SK-N-SH (cell line): ENCODE data around the gene SPEG.

Experiments
- GABPA ChIP-seq: IDR thresholded peaks from 2 replicates; pipeline ENCODE4 v1.4.0; 2012; ENCODE audit warnings: low read depth, mild to moderate bottlenecking
- TF ChIP-seq, protein P1 (sequence below): fragments of 200-600 bp; sonication (generic); IDR thresholded peaks from 2 replicates; pipeline ENCODE4 v1.6.1; 2017; ENCODE audit warnings: antibody characterized with exemption, mild to moderate bottlenecking, moderate library complexity

DNA sequence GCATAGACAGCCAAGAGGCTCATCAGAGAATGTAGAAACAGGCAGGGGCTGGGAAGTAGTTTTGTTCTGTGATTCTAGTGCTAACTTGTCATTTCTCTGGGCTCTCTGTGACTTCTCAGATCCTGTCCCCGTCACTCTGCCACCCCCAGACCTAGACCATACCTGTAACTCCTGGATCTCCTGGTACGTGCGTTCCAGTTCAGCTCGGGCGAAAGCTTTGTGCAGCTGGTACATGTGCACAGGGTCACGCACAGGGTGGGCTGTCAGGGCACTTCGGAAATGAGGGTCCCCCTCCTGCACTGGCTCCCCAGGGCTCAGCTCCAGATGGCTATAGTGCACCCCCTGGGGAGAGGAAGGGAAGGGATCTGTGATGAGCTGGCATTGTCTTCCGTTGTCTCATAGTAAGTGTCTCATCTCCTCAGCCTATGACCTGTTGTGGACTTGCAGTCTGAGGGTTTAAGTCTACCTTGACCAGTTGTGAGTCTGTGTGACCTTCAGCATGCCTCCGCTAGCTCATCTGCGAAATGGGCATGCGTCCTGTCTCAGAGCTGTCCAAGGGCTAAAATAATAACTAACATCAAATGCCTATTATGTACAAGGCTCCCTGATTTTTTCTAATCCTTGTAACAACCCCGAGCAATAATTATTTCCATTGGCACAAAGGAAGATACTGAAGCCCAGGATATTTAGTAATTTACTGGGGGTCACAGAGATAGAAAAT, 106.3 kb downstream of the SPEG start:
- TF ChIP-seq, protein P1, sequence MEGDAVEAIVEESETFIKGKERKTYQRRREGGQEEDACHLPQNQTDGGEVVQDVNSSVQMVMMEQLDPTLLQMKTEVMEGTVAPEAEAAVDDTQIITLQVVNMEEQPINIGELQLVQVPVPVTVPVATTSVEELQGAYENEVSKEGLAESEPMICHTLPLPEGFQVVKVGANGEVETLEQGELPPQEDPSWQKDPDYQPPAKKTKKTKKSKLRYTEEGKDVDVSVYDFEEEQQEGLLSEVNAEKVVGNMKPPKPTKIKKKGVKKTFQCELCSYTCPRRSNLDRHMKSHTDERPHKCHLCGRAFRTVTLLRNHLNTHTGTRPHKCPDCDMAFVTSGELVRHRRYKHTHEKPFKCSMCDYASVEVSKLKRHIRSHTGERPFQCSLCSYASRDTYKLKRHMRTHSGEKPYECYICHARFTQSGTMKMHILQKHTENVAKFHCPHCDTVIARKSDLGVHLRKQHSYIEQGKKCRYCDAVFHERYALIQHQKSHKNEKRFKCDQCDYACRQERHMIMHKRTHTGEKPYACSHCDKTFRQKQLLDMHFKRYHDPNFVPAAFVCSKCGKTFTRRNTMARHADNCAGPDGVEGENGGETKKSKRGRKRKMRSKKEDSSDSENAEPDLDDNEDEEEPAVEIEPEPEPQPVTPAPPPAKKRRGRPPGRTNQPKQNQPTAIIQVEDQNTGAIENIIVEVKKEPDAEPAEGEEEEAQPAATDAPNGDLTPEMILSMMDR, result no peak
- TF ChIP-seq GABPA, result no peak
